ENCODE measurements around the gene MND1. TPM values are rescaled to one million over a fixed set of nuclear protein-coding genes. Genes with fewer than 3 reads are reported as not detected.
A peak's percentile ranks its signal among the peaks of the same experiment; 100 is the strongest.

The MND1 gene
- total and polyA plus RNA-seq, 7 donors, result 0.12 to 1.4 (median 0.40) TPM; not detected in 3

DNA sequence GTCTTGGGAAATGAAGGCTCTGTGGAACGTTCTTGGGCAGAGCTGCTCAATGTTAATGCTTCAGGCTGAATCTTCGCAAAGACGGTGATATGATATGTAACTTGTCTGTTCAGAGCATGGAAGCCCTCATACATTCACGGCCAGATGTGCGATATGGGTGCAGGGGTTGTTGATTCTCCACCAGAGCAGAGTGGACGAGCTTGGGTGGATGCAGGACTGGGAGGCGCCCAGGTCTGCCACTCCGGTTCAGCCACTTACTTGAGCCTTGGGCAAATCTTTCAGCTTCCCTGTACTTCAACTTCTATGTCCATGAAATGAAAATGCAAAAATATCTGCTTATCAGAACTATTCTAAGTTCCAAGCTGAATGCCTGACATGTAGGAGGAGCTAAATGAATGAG, 47.4 kb upstream of the MND1 start:
- ATAC-seq (no peak), DNase-seq (no peak)
- H3K27me3 ChIP-seq (ENCODE audit: insufficient read depth in 3 of 3, low read length in 2 of 3), result no peaks in the 10 kb centered on the region
- no peak overlapping the region for H3K4me3 ChIP-seq
- WGBS, 3 donors, result 88 to 92% (median 92%) methylated on average over 8 of the region's 8 CpGs
- intact Hi-C loops (cut with DNase I), result no loop called here
- H3K4me1 ChIP-seq, result no peaks in the 10 kb centered on the region
- H3K36me3 ChIP-seq (ENCODE audit: insufficient read depth in 1 of 2, low read depth in 1 of 2), result peaks cover 0 to 59% of the 10 kb centered on the region in 2 donors
- TF ChIP-seq, protein P1, sequence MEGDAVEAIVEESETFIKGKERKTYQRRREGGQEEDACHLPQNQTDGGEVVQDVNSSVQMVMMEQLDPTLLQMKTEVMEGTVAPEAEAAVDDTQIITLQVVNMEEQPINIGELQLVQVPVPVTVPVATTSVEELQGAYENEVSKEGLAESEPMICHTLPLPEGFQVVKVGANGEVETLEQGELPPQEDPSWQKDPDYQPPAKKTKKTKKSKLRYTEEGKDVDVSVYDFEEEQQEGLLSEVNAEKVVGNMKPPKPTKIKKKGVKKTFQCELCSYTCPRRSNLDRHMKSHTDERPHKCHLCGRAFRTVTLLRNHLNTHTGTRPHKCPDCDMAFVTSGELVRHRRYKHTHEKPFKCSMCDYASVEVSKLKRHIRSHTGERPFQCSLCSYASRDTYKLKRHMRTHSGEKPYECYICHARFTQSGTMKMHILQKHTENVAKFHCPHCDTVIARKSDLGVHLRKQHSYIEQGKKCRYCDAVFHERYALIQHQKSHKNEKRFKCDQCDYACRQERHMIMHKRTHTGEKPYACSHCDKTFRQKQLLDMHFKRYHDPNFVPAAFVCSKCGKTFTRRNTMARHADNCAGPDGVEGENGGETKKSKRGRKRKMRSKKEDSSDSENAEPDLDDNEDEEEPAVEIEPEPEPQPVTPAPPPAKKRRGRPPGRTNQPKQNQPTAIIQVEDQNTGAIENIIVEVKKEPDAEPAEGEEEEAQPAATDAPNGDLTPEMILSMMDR (IDR thresholded peaks at IDR 0.05), result no peak
- no peak overlapping the region for H3K27ac ChIP-seq
- H3K9me3 ChIP-seq, result no peaks in the 10 kb centered on the region

DNA sequence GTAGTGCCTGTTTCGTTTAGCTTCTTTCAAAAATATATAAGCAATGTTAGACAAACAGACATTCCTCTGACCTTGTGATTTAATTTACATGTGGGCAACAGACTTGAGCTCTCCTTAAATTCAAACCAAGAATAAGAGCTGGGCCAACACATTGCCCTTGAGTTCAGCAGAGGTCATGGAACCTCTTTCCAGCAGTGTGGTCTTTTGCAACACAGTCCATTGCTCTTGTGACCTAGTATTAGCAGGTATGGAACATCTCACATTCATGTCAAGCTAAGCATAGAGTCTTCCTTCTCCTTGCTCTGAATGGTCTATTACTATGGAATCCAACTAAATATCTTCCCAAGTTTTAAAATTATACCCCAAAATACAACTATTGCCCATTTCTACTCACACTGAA, 33.7 kb upstream of the MND1 start:
- intact Hi-C loops (cut with DNase I), result no loop called here
- TF ChIP-seq, protein P1 (IDR thresholded peaks at IDR 0.05), result no peak
- H3K4me3 ChIP-seq, result no peak overlapping the region

DNA sequence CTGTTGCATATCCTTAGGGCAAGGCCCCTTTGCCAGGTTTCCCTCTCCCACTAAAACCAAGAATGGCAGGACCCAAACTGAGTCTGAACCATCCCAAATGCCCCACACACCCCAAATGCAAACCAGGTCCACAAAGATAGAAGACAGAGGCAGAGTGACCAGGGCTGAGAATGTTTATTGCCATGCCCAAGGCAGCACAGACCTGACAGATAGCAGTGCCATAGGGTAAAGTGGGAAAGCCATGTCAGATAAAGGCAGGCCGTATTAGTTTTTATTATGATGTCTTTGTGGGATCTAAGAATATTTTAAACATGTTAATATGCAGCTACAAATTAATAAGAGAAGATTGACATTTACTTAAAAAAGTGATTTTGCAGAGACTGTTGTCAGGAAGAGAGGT, 29.6 kb upstream of the MND1 start:
- TF ChIP-seq, protein P1 (IDR thresholded peaks at IDR 0.05), result no peak
- 91 to 97% (median 92%) methylated on average over 1 of the region's 1 CpG for WGBS, 3 donors
- Histone ChIP-seq H3K4me3 (no peak overlapping the region), H3K36me3 (ENCODE audit: insufficient read depth in 1 of 2, low read depth in 1 of 2) (peaks cover 0 to 11% of the 10 kb centered on the region in 2 donors), H3K27ac (no peak overlapping the region), H3K27me3 (ENCODE audit: insufficient read depth in 3 of 3, low read length in 2 of 3) (no peaks in the 10 kb centered on the region), H3K9me3 (no peaks in the 10 kb centered on the region), H3K4me1 (no peaks in the 10 kb centered on the region)
- no peak for ATAC-seq
- intact Hi-C loops (cut with DNase I), result loop anchor here in 1 of 2 donors (5.0 kb wide), 1 partner anchor 108 kb away; no protein-coding TSS in a partner anchor
- DNase-seq, result no peak

More for the DNA sequence above, 33.7 kb upstream of the MND1 start:
- Histone ChIP-seq H3K9me3 (no peaks in the 10 kb centered on the region), H3K36me3 (ENCODE audit: insufficient read depth in 1 of 2, low read depth in 1 of 2) (peaks cover 0 to 3% of the 10 kb centered on the region in 2 donors), H3K27me3 (ENCODE audit: insufficient read depth in 3 of 3, low read length in 2 of 3) (no peaks in the 10 kb centered on the region), H3K27ac (no peak overlapping the region), H3K4me1 (no peaks in the 10 kb centered on the region)
- DNase-seq, result no peak
- 89 to 97% (median 93%) methylated on average over 1 of the region's 1 CpG for WGBS, 3 donors
- peak in 2 of 4 donors; percentile 37 to 54 for ATAC-seq

DNA sequence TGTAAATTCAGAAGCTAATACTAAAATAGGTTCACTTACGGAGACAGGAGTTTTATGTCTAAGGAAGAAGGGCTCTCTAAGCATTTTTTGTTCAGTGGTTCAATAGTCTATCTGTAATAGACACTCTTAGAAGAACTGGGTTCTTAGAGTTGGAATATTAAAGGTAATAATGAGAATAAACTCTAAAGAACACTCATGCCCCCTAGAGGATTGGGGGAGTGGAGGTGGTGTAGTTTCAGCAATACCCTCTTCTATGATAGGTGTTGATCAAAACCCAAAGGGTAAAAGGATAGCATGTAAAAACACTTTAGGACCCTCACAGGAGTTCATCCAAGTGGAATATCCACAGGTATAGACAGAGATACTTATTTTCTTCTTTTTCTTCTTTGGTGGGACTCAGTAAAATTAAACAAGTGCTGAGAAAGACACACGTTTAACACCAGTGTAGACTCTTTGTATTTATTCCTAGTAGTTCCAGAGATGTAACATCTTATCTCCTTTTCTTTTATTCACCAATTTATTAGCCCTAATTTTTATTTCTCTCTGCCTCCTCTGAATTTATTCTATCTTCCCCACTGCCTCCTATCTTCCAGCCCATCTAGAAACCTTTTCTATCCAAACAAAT, 25.7 kb upstream of the MND1 start:
- Histone ChIP-seq H3K27me3 (ENCODE audit: insufficient read depth in 3 of 3, low read length in 2 of 3) (no peaks in the 10 kb centered on the region), H3K36me3 (ENCODE audit: insufficient read depth in 1 of 2, low read depth in 1 of 2) (peaks cover 0 to 44% of the 10 kb centered on the region in 2 donors), H3K4me1 (no peaks in the 10 kb centered on the region), H3K9me3 (no peaks in the 10 kb centered on the region), H3K4me3 (no peak overlapping the region), H3K27ac (no peak overlapping the region)
- TF ChIP-seq, protein P1 (IDR thresholded peaks at IDR 0.05), result peak; percentile 75
- peak; percentile 57 to 83 (median 69) for ATAC-seq
- no peak for DNase-seq
- 73 to 89% (median 79%) methylated on average over 2 of the region's 2 CpGs for WGBS, 3 donors
- intact Hi-C loops (cut with DNase I), result loop anchor here (2.0 to 5.0 kb wide), 3 partner anchors 112 to 176 kb away; no protein-coding TSS in a partner anchor

DNA sequence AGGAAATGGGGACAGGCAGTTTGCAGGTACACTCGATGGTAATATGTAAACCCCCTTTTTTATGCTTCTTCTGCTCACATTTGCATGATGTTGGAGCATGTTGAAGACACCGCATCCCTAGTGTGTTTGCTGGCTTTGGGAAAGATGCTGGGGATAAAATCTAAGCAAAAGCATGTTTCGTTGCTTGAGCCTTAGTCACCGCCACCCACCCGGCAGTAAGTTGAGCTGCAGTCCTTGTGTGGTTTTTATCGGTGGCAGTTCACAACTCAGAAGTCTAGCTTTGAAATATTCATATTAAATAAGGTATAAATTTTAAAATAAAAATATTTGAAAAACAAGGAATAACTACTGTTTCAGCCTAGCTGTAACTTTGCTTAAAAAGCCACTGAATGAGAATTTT, 21.7 kb upstream of the MND1 start:
- 74 to 85% (median 81%) methylated on average over 6 of the region's 6 CpGs for WGBS, 3 donors
- H3K4me1 ChIP-seq, result no peaks in the 10 kb centered on the region
- H3K27ac ChIP-seq, result no peak overlapping the region
- intact Hi-C loops (cut with DNase I), result no loop called here
- DNase-seq (no peak), ATAC-seq (no peak)
- no peaks in the 10 kb centered on the region for H3K9me3 ChIP-seq
- peaks cover 0 to 47% of the 10 kb centered on the region in 2 donors for H3K36me3 ChIP-seq (ENCODE audit: insufficient read depth in 1 of 2, low read depth in 1 of 2)
- no peaks in the 10 kb centered on the region for H3K27me3 ChIP-seq (ENCODE audit: insufficient read depth in 3 of 3, low read length in 2 of 3)
- no peak overlapping the region for H3K4me3 ChIP-seq
- TF ChIP-seq, protein P1 (IDR thresholded peaks at IDR 0.05), result no peak

Measured in psoas muscle (tissue), 8 donors.